ENCODE measurements around the gene PPIE. TPM values are rescaled to one million over a fixed set of nuclear protein-coding genes. Genes with fewer than 3 reads are reported as not detected.

The PPIE gene
- total RNA-seq, 2 experiments from 2014 or later = 54.5 to 71.9 TPM

DNA sequence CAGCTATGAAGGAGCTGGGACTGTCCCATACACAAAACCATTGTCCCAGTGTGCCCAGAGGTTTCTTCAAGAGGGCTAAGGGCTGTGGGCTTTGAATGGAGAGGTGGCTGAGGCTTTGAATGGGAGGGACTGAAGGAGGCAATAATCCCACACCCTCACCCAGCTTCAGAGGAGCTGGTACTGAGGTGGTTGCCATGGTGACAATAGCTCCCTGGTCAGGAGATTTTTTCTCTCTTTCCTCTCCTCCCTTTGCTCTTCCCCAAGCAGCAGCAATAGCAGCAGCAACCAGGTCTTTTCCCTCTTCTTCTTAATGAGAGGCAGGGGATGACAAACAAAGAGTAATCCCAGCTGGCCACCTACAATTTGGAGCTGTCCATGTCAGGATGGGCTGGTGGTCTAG is 49.0 kb upstream of the PPIE start:
- POLR2A ChIA-PET = interaction anchor here (0.6 kb wide), 2 partner anchors 14 to 265 kb away, joined by 3 read pairs; no protein-coding TSS in a partner anchor
- Histone ChIP-seq H2AFZ (ENCODE audit: low read length) (no peak overlapping the region), H3K4me1 (ENCODE audit: insufficient read depth, low read length, poor library complexity, severe bottlenecking) (no peaks in the 10 kb centered on the region), H3K9me3 (ENCODE audit: low read length) (no peaks in the 10 kb centered on the region), H3K27ac (ENCODE audit: low read depth, low read length, poor library complexity, severe bottlenecking) (no peak overlapping the region), H3K9me2 (ENCODE audit: insufficient read depth, low read length) (no peaks in the 10 kb centered on the region), H3K4me3 (ENCODE audit: low read depth, low read length, poor library complexity, severe bottlenecking) (no peak overlapping the region), H3K4me2 (ENCODE audit: low read length) (no peak overlapping the region), H3K79me2 (ENCODE audit: insufficient read depth, low read depth, low read length) (no peaks in the 10 kb centered on the region), H3K36me3 (ENCODE audit: insufficient read depth, low read length) (no peaks in the 10 kb centered on the region), H4K20me1 (ENCODE audit: insufficient read depth, low read length) (no peaks in the 10 kb centered on the region)
- intact Hi-C loops (cut with micrococcal nuclease; ENCODE audit: unreplicated experiment) = no loop called here
- TF ChIP-seq, protein P1, sequence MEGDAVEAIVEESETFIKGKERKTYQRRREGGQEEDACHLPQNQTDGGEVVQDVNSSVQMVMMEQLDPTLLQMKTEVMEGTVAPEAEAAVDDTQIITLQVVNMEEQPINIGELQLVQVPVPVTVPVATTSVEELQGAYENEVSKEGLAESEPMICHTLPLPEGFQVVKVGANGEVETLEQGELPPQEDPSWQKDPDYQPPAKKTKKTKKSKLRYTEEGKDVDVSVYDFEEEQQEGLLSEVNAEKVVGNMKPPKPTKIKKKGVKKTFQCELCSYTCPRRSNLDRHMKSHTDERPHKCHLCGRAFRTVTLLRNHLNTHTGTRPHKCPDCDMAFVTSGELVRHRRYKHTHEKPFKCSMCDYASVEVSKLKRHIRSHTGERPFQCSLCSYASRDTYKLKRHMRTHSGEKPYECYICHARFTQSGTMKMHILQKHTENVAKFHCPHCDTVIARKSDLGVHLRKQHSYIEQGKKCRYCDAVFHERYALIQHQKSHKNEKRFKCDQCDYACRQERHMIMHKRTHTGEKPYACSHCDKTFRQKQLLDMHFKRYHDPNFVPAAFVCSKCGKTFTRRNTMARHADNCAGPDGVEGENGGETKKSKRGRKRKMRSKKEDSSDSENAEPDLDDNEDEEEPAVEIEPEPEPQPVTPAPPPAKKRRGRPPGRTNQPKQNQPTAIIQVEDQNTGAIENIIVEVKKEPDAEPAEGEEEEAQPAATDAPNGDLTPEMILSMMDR (conservative IDR thresholded peaks at IDR 0.05; ENCODE audit: low read length) = no peak
- TF ChIP-seq EZH2phosphoT487 (IDR thresholded peaks at IDR 0.05; ENCODE audit: borderline replicate concordance, low read depth, low read length) = no peak
- no peak for DNase-seq (ENCODE audit: low spot score)
- CTCF ChIA-PET (ENCODE audit: unreplicated experiment) = no interaction called here
- no TSS peak for BruUV-seq (replicated peaks)

DNA sequence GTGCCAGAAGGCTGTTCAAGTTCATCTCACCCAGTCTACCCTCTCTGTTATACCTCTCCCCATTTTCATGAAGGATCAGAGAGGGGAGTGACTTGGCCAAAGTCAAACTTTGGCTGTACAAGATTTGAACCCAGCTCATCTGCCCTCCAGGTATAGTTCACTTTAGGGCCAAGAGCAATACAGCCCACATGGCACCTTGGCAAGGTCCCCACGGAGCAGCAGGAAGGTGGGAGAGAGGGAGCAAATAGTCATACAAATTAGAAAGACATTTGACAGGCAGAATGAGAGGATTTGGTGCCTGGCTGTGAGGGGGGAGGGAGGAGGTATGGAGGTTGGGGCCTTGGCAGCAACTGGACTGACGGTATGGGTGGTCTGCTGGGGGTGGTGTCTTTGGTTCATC is 48.5 kb upstream of the PPIE start:
- H3K9me2 ChIP-seq (ENCODE audit: insufficient read depth, low read length) = no peaks in the 10 kb centered on the region
- H3K36me3 ChIP-seq (ENCODE audit: insufficient read depth, low read length) = no peaks in the 10 kb centered on the region
- ChIA-PET CTCF (ENCODE audit: unreplicated experiment) (no interaction called here), POLR2A (no interaction called here)
- no peak overlapping the region for H3K4me3 ChIP-seq (ENCODE audit: low read depth, low read length, poor library complexity, severe bottlenecking)
- intact Hi-C loops (cut with micrococcal nuclease; ENCODE audit: unreplicated experiment) = no loop called here
- H4K20me1 ChIP-seq (ENCODE audit: insufficient read depth, low read length) = no peaks in the 10 kb centered on the region
- H3K9me3 ChIP-seq (ENCODE audit: low read length) = no peaks in the 10 kb centered on the region
- BruUV-seq (replicated peaks) = no TSS peak
- no peaks in the 10 kb centered on the region for H3K79me2 ChIP-seq (ENCODE audit: insufficient read depth, low read depth, low read length)
- TF ChIP-seq, protein P1 (conservative IDR thresholded peaks at IDR 0.05; ENCODE audit: low read length) = no peak
- TF ChIP-seq EZH2phosphoT487 (IDR thresholded peaks at IDR 0.05; ENCODE audit: borderline replicate concordance, low read depth, low read length) = no peak
- no peak overlapping the region for H3K27ac ChIP-seq (ENCODE audit: low read depth, low read length, poor library complexity, severe bottlenecking)
- DNase-seq (ENCODE audit: low spot score) = no peak
- H3K4me1 ChIP-seq (ENCODE audit: insufficient read depth, low read length, poor library complexity, severe bottlenecking) = no peaks in the 10 kb centered on the region
- no peak overlapping the region for H2AFZ ChIP-seq (ENCODE audit: low read length)
- no peak overlapping the region for H3K4me2 ChIP-seq (ENCODE audit: low read length)

DNA sequence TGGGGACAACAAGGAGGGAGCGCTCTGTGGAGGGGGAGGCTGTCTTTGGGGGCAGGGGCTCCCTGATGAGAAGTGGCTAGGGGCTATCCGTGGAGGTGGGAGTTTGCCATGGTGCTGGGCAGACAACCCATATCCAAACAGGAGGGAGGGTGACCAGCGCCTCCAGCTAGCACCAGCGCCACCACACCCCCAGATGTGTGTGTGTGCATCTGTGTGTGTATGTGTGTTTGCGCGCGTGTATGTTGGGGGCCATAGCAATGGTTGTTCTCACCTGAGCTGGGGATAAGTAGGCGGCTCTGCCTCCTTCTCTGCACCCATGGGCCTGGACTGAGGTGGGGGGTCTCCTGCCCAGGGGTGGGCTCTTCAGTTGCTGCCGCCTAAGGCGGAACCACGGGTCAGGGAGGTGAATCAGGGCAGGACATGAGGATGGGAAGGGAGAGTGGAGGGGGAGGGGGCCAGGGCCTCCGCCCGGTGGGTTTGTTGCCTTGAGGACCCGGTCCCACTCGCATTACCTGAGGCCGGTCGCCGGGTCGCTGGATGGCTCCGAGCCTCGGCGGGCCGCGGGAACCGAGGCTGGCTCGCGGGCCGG is 47.8 kb upstream of the PPIE start:
- Histone ChIP-seq H3K9me3 (ENCODE audit: low read length) (no peaks in the 10 kb centered on the region), H3K4me1 (ENCODE audit: insufficient read depth, low read length, poor library complexity, severe bottlenecking) (no peaks in the 10 kb centered on the region), H3K79me2 (ENCODE audit: insufficient read depth, low read depth, low read length) (no peaks in the 10 kb centered on the region), H3K4me2 (ENCODE audit: low read length) (peak overlapping the region; percentile 64), H3K27ac (ENCODE audit: low read depth, low read length, poor library complexity, severe bottlenecking) (no peak overlapping the region), H3K4me3 (ENCODE audit: low read depth, low read length, poor library complexity, severe bottlenecking) (peak overlapping the region; percentile 53), H4K20me1 (ENCODE audit: insufficient read depth, low read length) (no peaks in the 10 kb centered on the region), H3K9me2 (ENCODE audit: insufficient read depth, low read length) (no peaks in the 10 kb centered on the region), H2AFZ (ENCODE audit: low read length) (no peak overlapping the region), H3K36me3 (ENCODE audit: insufficient read depth, low read length) (no peaks in the 10 kb centered on the region)
- no peak for DNase-seq (ENCODE audit: low spot score)
- CTCF ChIA-PET (ENCODE audit: unreplicated experiment) = no interaction called here
- POLR2A ChIA-PET = no interaction called here
- intact Hi-C loops (cut with micrococcal nuclease; ENCODE audit: unreplicated experiment) = no loop called here
- no peak for TF ChIP-seq EZH2phosphoT487 (IDR thresholded peaks at IDR 0.05; ENCODE audit: borderline replicate concordance, low read depth, low read length)
- TF ChIP-seq, protein P1 (conservative IDR thresholded peaks at IDR 0.05; ENCODE audit: low read length) = no peak
- no TSS peak for BruUV-seq (replicated peaks)
